Body of pancreas (tissue), 4 donors: Measurements from ENCODE around the gene RHD.

Experiments used
- CTCF ChIP-seq, 7 experiments: fragments of 450-650 bp in 4 of 7; fragments of 200-600 bp in 3 of 7; sonication (generic) in 3 of 7; IDR thresholded peaks; one replicate each; pipeline ENCODE4 v1.5.1; 2016 to 2019; ENCODE audit warnings: antibody characterized with exemption in 7 of 7
- POLR2A ChIP-seq, 3 donors: fragments of 450-650 bp; IDR thresholded peaks; one replicate each; pipeline ENCODE4 v1.6.1; 2016; ENCODE audit warnings: antibody characterized with exemption in 3 of 3, mild to moderate bottlenecking in 2 of 3

GRCh38 chr1:25238046-25238445 is 34.3 kb upstream of the RHD start:
- TF ChIP-seq CTCF (IDR thresholded peaks at IDR 0.05) (no peak), POLR2A (IDR thresholded peaks at IDR 0.05) (no peak)
